GM19372 (cell line): ENCODE measurements around the gene KMT2C.
"Not testable (repeated sequence)": the region's sequence is repeated elsewhere in the genome, so short reads cannot be mapped to it uniquely, and the experiment has no call there.

ENCODE experiments used
- ATAC-seq: cut with Tn5 transposase; IDR thresholded peaks from one replicate; pipeline ENCODE4 v1.9.1; 2021; ENCODE audit warnings: mild to moderate bottlenecking, low read depth, moderate library complexity; ENCODE audit not compliant: unreplicated experiment

KMT2C gene

DNA sequence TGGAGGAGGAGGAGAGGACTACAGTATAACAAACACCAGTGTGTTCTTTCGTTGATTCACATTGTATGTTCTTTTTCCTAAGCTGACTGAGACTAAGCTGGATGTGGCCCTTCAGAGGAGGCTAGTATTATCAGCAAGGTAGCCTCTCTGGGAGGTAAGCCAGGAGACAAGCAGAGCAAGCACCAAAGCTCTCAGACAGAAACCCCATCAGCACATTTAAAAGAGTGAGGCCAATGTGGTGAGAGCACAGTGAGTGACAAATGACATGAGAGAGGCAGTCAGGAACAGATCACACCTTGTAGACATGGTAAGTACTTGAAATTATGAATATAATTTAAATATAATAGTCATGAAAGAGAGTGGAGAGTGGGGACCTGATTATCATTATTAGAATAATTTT lies 107.6 kb downstream of the KMT2C start:
- ATAC-seq, result no peak

DNA sequence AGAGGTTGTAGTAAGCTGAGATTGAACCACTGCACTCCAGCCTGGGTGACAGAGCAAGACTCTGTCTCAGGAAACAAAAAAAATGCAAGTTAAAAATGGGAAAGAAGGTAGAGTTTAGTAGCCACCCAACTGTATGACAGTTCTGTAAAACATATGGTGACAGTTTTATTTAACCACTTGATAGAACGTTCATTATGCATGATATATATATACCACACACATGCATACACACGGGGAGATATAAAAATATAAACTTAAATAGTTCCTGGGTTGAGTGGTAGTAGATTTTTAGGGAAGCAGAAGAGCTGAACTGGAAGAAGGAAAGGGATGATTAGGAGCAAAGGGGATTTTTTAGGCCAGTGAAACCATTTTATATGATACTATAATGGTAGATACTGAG lies 120.0 kb downstream of the KMT2C start:
- no peak for ATAC-seq

DNA sequence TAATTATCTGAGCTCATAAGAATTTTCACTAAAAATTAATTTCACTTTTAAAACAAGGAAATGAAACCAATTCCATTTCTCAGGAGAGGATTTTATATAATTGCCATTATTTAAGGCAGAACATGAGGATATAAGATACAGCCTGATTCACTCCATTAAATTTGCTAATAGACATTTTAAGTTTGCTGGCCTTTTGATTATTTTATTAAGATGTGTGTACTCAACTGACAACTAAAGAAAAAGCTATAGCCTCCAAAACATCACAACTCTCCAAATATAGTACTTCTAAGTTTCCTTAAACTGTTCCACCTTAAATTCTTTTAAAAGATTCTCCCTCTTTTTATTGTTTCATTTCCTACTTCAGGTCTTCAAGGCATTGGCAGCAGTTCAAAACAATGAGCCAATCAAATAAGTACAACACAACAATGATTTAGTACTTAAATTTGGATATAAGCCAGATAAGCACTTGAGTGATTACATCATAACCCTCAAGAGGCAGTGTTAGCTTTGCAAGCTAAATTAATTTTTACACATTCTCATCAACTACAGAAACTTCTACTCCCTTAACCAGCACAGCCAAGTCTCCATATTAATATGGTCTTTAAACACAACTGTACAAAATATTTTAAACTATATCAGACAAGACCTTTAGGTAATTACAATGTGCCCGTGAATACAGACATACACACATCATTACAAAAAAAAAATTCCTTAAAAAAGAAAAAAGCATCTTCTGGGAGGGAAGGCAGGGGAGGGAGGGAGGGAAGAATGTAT lies 121.8 kb downstream of the KMT2C start:
- ATAC-seq, result no peak

DNA sequence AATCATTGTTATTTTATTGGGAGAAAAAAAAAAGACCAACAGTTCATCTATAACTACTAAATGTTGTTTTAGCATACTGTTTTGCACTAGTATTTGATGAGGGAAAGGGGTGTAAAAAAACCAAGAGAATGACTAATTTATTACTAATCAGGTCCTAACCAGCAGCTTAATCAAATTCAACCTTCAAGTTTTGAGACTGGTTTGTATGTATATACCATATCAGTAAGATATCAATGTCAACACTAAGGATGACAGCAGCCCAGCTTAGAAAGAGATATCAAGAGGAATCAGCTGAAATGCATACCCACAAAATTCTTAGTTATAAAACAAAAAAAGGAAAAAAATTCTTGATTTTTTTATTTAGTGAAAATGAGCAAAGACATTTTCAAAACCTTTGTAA lies 122.6 kb downstream of the KMT2C start:
- no peak for ATAC-seq

DNA sequence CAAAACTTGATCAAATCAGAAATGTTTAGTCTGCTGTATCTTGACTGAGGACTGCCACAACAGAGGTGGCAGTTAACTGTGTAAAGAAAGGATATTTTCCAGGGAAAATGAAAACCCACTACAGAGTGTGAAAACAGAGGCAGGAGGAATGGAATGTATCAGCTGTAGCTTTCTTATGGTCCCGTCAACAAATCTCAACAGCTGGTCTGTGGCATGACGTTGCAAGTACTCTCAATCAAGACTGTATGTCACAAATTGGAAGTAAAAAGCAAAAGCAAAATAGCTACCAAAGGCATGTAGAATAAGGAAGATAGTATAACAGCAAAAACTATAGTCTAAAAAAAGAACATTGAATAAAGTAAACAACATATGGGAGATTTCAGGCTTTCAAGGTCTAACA lies 123.5 kb downstream of the KMT2C start:
- ATAC-seq, result no peak

DNA sequence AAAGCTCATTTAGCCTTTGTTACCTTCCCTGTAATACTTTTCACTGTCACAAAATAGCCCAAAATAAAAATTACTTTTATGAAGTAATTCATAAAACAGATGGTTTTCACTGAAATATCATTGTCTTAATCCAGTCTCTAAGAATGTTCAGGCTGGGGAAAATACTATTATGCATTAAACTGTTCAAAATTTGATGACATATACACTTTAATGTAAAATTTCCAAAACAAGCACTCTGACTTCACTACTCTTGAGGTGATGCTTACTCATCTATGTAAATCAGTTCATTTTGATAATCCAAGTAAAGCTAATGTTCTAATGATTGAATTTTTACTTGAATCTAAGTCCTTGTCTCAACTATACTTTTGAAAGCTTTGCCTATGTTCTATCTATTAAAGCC lies 127.9 kb downstream of the KMT2C start:
- no peak for ATAC-seq

DNA sequence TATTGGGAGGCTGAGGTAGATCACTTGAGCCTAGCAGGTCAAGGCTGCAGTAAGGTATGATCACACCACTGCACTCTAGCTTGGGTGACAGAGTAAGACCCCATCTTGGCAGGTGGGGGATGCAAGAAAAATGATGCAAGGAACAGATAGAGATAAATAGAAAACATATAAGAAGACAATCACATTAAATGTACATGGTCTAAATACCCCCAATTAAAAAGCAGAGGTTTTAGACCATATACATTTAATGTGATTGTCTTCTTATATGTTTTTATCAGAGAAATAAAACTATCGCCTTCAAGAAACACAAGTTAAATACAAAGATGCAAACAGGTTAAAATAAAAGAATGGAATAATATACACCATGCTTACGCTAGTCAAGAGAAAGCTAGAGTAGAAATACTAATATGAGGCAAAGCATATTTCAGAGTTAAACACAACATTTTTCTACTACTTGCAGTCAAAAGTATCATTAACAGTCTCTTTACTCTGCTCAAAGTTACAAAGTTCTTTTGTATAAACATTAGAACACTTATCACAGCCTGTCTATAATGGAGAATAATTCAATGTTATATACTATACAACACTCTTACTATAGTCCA lies 136.2 kb downstream of the KMT2C start:
- ATAC-seq, result not testable (repeated sequence)

DNA sequence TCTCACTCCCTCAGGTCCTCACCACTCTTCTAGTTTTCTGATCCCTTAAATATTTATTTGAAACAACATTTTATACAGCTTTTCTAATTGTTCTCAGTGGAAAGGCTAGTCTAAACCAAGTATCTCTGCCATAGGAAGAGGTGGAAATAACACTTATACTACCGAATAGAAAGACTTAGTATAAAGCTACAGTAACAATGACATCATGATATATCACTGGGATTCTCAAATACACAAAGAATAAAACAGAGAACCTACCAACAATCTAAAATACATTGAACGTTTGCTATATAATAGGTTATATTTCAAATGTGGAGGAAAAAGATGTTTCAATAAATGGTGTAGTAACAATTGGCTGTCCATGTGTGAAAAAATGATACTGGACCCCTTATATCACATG lies 142.9 kb downstream of the KMT2C start:
- ATAC-seq, result no peak

DNA sequence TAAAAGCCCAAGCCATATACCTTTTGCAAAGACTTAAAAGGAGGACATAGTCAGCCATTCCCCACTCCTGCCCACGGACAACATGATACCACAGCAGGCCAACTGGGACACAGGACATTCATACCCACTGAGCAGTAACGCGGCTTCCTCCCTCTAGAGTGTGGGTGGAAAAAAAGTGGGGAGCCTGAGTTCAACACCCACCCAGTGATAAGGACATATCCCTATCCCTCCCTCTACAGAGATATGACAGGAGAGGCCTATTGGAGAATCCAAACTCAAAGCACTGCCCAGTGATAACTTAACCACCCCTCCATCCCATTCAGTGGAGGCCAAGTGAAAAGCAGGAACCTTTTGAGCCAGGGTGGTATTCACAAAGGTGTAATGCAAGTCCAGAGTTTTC lies 148.8 kb downstream of the KMT2C start:
- ATAC-seq, result not testable (repeated sequence)

DNA sequence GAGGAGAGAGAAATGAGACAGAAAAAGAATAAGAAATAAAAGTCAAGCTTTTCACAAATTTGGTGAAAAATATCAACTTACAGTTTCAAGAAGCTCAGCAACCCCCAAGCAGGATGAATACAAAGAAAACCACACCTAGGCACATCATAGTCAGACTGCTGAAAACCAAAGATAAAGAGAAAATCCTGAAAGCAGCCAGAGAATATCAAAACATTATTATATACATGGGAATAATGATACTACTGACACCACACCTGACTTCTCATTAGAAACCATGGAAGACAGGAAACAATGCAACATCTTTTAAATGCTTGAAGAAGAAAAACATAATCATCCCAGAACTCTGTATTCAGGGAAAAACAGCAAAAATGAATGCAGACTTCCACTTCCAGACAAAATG lies 149.6 kb downstream of the KMT2C start:
- ATAC-seq, result not testable (repeated sequence)

DNA sequence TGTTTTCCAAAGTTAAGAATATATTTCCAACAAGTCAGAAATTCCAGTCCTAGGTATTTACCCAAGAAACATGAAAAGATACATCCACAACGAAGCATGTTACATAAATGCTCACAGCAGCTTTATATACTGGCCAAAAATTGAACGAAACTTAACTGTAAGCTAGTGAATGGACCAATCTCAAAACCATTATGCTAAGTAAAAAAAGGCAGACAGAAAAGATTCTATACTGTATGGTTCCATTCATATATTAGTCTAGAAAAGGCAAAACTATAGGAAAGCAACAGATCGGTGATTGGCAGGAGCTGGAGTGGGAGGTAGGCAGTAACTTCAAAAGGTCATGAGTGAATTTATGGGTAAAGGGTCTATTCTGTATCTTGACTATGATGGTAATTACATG lies 150.8 kb downstream of the KMT2C start:
- not testable (repeated sequence) for ATAC-seq

DNA sequence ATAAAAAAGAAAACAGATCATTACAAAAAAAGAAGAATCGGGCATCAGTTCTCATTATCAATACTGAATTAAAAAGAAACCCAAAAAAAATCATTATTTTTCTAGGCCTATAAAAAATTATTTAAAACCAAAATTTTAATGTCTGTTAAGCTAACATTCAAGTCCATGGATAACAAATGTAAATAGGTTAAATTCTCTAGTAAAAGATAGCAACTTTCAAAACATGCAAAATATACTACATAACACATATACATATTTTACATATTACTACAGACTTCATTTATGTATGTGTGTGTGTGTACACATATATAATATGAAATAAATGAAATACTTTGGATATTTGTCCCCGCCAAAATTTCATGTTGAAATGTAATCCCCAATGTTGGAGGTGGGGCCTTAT lies 158.1 kb downstream of the KMT2C start:
- ATAC-seq, result not testable (repeated sequence)

DNA sequence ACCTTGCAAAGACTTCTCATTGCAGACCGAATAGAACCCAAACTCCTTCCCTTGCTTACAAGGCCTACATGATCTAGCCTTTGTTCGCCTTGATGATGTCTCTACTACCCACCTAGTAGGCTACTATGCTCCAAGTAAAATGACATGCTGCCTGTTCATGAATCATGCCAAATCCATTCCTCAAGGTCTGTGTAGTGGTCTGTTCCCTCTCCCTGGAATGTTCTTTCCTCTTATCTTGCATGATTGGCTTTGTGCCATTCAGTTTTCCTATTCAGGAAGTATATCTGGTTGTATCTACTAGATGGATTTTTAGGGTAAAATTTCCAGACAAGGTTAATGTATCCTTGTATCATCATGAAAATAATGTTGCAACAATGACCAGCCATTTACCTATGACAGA lies 165.4 kb downstream of the KMT2C start:
- not testable (repeated sequence) for ATAC-seq

DNA sequence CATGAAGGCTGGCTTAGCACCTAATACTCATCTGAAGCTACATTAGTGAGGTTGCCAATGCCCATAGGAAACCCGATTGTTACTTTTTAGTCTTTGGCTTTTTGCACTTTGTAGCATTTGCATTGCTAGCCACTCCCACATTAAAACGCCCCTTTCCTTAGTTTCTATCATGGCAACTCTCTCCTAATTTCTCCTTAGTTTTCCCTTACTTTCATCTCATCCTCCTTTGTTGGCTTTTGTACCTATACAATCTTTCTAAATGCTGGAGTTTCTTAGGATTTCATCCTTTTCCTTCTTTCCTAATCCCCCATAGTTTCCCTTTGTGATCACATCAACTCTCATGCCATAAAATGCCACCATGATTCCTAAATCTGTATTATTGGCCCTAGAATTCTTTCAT lies 168.9 kb downstream of the KMT2C start:
- ATAC-seq, result not testable (repeated sequence)

DNA sequence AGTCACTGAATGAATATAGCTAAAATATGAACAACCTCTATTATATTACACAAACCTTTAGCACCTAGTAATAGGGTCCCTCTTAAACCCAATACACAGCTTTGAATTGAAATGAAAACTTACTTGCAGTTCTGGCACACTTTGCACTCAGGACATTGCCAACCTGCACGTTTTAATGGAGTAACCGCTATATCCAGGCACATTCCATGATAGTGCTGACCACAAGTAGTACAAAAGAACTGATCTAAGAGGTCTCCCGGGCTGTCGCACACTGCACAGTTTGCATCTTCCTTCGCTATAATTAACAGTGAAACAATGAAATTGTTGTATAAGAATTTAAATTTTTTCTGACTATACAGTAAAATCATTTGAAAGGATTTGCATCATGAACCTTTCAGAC lies 170.9 kb downstream of the KMT2C start:
- not testable (repeated sequence) for ATAC-seq

DNA sequence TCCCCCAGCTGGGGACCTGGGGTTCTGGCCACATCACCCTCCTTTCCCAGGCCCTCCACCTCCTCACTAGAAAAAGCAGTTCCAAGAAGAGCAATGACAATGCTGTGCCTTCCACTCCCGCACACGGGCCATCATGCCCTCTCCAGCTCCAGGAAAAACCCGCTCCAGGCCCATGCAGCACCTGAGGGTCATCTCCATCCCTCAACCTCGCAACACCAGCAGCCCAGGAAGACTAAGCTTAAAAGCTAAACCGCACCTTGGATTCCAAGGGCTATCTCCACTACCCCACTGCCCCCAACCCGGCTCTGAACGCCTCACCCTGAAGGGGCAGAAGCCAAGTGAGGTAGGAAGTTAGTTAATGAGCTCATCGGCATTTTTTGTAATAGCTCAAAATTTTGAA lies 173.7 kb downstream of the KMT2C start:
- ATAC-seq, result not testable (repeated sequence)

DNA sequence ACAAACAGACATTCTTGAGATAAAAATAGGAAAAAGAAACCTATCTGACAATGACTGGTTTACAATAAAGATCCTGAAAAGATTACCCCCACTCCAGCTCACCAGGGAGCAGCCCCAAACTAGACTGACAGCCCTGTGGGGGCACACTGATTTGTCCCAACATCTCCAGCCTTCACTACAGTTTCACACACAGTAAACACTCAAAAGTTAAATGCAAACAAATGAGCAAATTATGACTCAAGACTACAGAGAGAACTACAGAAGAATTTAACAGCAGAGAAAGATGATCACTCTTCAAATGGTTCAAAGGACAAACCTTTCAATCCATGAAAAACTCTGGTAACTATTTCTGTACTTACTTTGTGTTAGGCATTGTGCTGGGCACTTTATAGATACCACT lies 176.2 kb downstream of the KMT2C start:
- not testable (repeated sequence) for ATAC-seq

DNA sequence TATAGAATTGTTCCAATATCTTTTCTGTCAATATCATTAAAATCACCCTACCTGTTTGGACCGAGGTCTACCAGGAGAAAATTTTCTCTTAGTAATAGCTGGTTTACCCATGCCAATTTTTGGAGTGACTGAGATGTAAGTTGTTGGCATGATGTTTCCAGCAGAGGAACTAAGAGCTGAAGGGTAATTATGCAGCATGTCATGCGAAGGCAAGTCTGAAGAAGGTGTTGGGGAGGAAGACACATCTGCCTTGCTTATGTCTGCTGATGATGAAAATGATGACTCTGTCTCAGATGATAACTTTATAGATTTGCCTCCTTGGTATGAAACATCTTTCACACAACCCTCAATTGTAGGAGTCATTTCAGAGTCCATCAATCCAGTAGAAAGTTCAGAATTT lies 188.0 kb downstream of the KMT2C start:
- ATAC-seq, result not testable (repeated sequence)

DNA sequence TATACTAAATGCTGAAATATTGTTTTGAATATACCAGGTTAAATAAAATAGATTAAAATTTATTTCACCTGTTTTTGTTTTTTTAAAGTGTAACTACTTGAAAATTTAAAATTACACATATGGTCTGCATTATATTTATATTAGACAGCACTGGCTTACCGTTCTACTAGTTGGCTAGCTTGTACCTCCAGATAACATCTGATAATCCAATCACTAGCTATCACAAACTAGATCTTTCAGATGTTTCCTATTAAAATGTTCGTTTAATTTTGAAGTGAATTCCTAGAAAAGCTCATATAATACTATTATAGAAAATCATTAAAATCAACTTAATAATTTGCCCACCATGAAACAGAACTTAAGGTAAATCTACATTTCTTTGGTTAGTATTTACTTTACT lies 190.4 kb downstream of the KMT2C start:
- ATAC-seq, result not testable (repeated sequence)

DNA sequence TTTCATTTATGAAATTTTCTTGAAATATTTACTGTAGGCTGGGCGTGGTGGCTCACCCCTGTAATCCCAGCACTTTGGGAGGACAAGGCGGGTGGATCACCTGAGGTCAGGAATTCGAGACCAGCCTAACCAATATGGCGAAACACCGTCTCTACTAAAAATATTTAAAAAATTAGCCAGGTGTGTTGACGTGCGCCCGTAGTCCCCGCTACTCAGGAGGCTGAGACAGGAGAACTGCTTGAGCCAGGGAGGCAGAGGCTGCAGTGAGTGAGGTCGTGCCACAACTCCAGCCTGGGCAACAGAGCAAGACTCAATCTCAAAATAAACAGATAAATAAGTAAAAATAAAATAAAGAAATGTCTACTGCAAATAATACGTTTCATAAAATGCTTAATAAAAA lies 192.3 kb downstream of the KMT2C start:
- not testable (repeated sequence) for ATAC-seq

DNA sequence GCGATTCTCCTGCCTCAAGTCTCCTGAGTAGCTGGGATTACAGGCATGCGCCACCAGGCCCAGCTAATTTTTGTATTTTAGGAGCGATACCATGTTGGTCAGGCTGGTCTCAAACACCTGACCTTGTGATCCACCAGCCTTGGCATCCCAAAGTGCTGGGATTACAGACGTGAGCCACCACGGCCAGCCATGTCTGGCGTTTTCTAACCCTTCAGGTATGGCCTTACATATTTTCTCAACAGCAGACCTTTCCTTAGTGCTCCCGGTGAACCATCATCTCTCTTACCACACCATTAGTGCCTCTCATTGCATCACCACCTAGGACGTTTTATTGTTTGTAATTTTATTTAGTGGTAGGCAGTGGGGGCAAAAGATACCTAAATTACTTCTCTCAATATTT lies 194.5 kb downstream of the KMT2C start:
- ATAC-seq, result not testable (repeated sequence)

DNA sequence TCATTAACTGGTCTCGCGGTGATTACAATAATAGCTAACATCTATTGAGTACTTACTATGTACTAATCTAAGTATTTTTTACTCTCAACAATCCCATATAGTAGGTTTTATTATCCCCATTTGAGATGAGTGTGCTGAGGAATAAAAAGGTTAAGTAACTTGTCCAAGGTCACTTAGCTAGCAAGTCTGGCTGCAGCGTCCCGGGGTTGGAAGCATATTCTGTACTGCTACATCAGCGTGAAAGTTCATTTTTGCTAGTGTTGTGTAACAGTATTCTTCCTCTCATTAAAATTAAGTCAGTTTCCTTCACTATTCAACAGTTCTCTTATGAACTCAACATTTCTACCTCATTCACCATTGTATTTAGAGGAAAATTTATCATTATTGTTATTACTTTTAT lies 199.5 kb downstream of the KMT2C start:
- ATAC-seq, result not testable (repeated sequence)
